Calu3 (cell line): ENCODE data around the gene MMRN1. TPM values are rescaled to one million over a fixed set of nuclear protein-coding genes. Genes with fewer than 3 reads are reported as not detected.

Source experiments
- BruUV-seq: library from RNA; stranded (reverse); fragments of 400-500 nt; replicated peaks from 2 replicates; lab custom pipeline; 2021; lab: Mats Ljungman, UMichigan
- CTCF ChIA-PET: fragments of 300-600 bp; sonication (Branson Sonifier 250); formaldehyde crosslinking; loops from one replicate; lab custom pipeline; 2022; ENCODE audit warnings: antibody characterized with exemption; lab: Charles Lee
- DNase-seq: peaks from one replicate; pipeline ENCODE4 v3.0.0; 2022
- H3K27ac Mint-ChIP-seq: one replicate; pipeline ENCODE4 v1.8.0; 2022; ENCODE audit warnings: mixed read lengths; ENCODE audit not compliant: unreplicated experiment
- H3K27me3 Mint-ChIP-seq: one replicate; pipeline ENCODE4 v1.8.0; 2022; ENCODE audit warnings: mixed read lengths; ENCODE audit not compliant: unreplicated experiment
- H3K36me3 Mint-ChIP-seq: one replicate; pipeline ENCODE4 v1.8.0; 2022; ENCODE audit warnings: mild to moderate bottlenecking, moderate library complexity, mixed read lengths; ENCODE audit not compliant: insufficient read depth, unreplicated experiment
- H3K4me1 Mint-ChIP-seq: one replicate; pipeline ENCODE4 v1.8.0; 2022; ENCODE audit warnings: mild to moderate bottlenecking, low read depth, mixed read lengths; ENCODE audit not compliant: unreplicated experiment
- H3K4me3 Mint-ChIP-seq: one replicate; pipeline ENCODE4 v1.8.0; 2022; ENCODE audit warnings: mild to moderate bottlenecking, low read depth, moderate library complexity, mixed read lengths; ENCODE audit not compliant: unreplicated experiment
- H3K9me3 Mint-ChIP-seq: one replicate; pipeline ENCODE4 v1.8.0; 2022; ENCODE audit warnings: low read depth, mixed read lengths; ENCODE audit not compliant: unreplicated experiment
- CTCF ChIP-seq: fragments of 200-600 bp; IDR thresholded peaks from one replicate; pipeline ENCODE4 v1.8.0; 2022; ENCODE audit warnings: antibody characterized with exemption; ENCODE audit not compliant: unreplicated experiment
- intact Hi-C: fragments of 100-400 bp; cut with micrococcal nuclease; formaldehyde crosslinking; loops from one replicate; pipeline ENCODE4 v1.10.0; 2022; ENCODE audit not compliant: unreplicated experiment
- total RNA-seq: library from RNA; stranded (reverse); gene quantifications from 2 replicates; pipeline ENCODE4 v1.2.3, GENCODE V29; 2022

Gene MMRN1
- total RNA-seq, 1 experiment from 2014 or later: not detected

GRCh38 chr4:89871211-89871610 is 23.4 kb upstream of the MMRN1 start:
- Mint-ChIP-seq H3K27ac (no peak overlapping the region), H3K36me3 (no peaks in the 10 kb centered on the region), H3K9me3 (peaks cover 3% of the 10 kb centered on the region), H3K27me3 (no peaks in the 10 kb centered on the region), H3K4me1 (no peaks in the 10 kb centered on the region), H3K4me3 (no peak overlapping the region)
- no TSS peak for BruUV-seq
- intact Hi-C loops: no loop called here
- CTCF ChIA-PET: no interaction called here
- no peak for DNase-seq
- no peak for TF ChIP-seq CTCF

- Mint-ChIP-seq H3K4me3 (no peak overlapping the region), H3K27me3 (no peaks in the 10 kb centered on the region), H3K27ac (no peak overlapping the region), H3K36me3 (no peaks in the 10 kb centered on the region), H3K9me3 (no peaks in the 10 kb centered on the region), H3K4me1 (no peaks in the 10 kb centered on the region)
- TF ChIP-seq CTCF: no peak
- intact Hi-C loops: no loop called here
- DNase-seq: no peak
- CTCF ChIA-PET: interaction anchor here (0.5 kb wide), 1 partner anchor 11 kb away, joined by 3 read pairs; no protein-coding TSS in a partner anchor
- BruUV-seq: no TSS peak
These were observed 18.1 kb upstream of the MMRN1 start for GRCh38 chr4:89876548-89876947.

GRCh38 chr4:89878611-89879010 is 16.0 kb upstream of the MMRN1 start:
- no peak for DNase-seq

GRCh38 chr4:89879215-89879614 is 15.4 kb upstream of the MMRN1 start:
- no TSS peak for BruUV-seq
- no peak overlapping the region for H3K27ac Mint-ChIP-seq
- CTCF ChIA-PET: no interaction called here
- intact Hi-C loops: no loop called here
- no peaks in the 10 kb centered on the region for H3K9me3 Mint-ChIP-seq
- H3K27me3 Mint-ChIP-seq: no peaks in the 10 kb centered on the region
- DNase-seq: no peak
- no peak for TF ChIP-seq CTCF
- no peaks in the 10 kb centered on the region for H3K4me1 Mint-ChIP-seq
- no peaks in the 10 kb centered on the region for H3K36me3 Mint-ChIP-seq
- no peak overlapping the region for H3K4me3 Mint-ChIP-seq

More at GRCh38 chr4:89878611-89879010, 16.0 kb upstream of the MMRN1 start:
- H3K27ac Mint-ChIP-seq: no peak overlapping the region
- no peaks in the 10 kb centered on the region for H3K4me1 Mint-ChIP-seq
- no TSS peak for BruUV-seq
- no peaks in the 10 kb centered on the region for H3K27me3 Mint-ChIP-seq
- no peaks in the 10 kb centered on the region for H3K9me3 Mint-ChIP-seq
- H3K36me3 Mint-ChIP-seq: no peaks in the 10 kb centered on the region
- TF ChIP-seq CTCF: no peak
- intact Hi-C loops: no loop called here
- H3K4me3 Mint-ChIP-seq: no peak overlapping the region
- CTCF ChIA-PET: interaction anchor here (1.5 kb wide), 1 partner anchor 10 kb away, joined by 3 read pairs; no protein-coding TSS in a partner anchor
